GM21723 (cell line): ENCODE results near the gene BMPR1B.

Experiments used
- ATAC-seq: cut with Tn5 transposase; IDR thresholded peaks from one replicate; pipeline ENCODE4 v1.9.1; 2021; ENCODE audit warnings: mild to moderate bottlenecking, moderate library complexity; ENCODE audit not compliant: unreplicated experiment

Gene BMPR1B

DNA sequence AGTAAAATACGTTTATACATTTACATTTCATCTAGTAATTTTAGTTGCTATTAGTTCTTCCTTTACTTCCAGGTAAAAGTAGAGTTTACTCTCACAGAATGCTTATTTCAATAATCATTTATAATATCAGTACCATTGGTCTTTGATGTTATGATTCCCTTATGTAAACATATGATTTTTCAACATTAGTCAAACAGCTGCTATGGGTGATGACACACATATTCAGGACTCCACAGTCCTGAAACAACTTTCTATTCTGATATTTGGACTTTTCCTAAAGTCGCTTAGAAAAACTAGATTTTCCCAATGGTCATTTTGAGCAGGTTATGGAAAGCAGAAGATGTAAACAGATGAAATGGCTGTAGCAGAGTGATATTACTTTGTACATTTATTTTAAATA, 421.2 kb downstream of the BMPR1B start:
- ATAC-seq, result no peak

GRCh38 chr4:95180531-95181242, 422.9 kb downstream of the BMPR1B start:
- no peak for ATAC-seq

- no peak for ATAC-seq
Measured at GRCh38 chr4:95181243-95181995, 423.7 kb downstream of the BMPR1B start.

DNA sequence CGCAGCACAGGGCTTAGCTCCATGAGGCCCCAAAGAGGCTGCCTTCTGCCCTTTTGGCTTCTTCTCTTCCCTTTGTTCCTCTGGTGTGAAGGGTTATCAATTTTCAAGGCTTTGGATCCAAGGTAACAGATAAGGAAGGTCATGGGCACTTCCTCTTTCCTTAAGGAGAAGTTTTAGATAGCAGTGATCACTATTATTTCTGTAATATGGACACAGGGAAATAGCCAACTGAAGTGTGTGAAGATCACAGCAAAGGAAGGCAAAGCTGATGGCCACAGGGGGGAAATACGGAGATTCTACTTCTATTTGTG, 424.2 kb downstream of the BMPR1B start:
- no peak for ATAC-seq

GRCh38 chr4:95183656-95184408, 426.1 kb downstream of the BMPR1B start:
- no peak for ATAC-seq

DNA sequence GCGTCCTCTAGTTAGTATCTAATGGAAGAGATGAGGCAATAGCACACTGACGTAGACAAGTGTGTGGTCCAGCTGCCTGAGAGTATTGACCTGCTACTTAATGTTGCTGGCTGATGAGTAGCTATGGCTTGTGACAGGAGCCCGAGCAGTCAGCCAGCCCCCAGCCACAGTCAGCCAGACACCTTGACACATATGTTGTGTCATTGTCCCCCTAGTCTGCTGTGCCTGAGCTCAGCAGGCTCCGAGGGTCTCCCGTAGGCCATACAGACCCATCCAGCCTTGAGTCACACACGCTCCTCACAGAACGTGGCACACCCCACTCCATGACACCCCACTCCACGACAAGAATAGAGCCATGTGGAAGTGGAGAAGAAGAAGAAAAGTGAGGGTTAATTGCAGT, 428.9 kb downstream of the BMPR1B start:
- no peak for ATAC-seq

GRCh38 chr4:95188701-95189370, 431.1 kb downstream of the BMPR1B start:
- ATAC-seq, result no peak

GRCh38 chr4:95190751-95191436, 433.1 kb downstream of the BMPR1B start:
- ATAC-seq, result no peak

- ATAC-seq, result no peak
Measured at GRCh38 chr4:95191537-95191936, 433.8 kb downstream of the BMPR1B start.

DNA sequence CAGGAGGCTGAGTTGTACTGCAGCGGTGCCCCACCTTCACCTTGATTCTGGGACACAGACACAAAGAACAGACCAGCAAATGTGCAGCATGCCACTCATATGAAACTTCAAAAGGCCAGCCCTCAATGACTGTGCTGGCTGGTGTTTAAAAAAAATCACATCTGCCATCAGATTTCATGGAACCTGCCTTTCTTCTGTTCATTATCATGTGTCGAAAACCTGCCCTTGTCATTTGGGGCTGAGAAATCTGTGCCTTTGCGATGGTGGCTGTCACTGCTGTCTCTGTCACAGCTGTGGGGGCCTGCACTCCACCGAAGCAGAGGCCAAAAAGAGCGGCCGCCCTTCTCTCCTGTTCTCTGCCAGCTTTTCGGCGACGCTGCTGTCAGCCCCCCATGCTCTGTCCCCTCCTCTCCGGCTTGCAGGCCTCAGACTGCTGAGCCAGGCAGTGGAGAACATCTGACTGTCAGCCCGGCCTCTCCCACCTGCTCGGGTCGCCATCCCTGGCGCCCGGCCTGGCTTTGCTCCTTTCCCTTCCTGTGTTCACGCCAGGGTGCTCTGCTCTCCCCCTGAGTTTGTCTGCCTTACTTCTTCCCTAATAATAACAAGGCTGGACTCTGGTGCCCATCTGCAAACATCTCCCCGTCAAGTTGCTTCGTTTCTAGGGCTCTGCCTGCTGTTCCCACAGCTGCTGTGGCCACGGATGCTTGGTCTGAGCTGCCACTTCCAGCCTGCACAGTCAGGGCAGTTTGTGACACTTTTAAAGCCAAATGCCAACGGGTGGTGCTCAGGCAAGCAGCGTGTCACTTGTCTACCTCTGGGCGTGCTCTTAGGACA, 435.9 kb downstream of the BMPR1B start:
- ATAC-seq, result no peak

DNA sequence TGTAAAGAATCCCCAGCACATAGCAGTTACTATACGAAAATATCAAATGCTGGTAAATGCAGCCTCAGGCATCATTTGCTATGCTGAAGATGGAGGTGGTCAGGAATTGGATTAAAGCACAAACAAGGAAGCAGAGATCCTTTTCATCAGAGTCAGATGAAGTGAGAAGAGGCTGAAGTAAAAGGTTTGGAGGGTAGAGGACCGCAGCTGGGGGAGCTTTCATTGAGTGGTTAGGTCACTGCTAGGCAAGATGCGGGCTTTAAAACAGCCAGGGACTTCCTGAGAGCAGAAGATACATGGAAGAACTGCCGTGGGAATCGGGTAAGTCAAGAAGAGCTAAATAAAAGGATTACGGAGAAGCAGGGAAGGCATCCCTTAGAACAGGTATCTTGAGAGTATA, 439.6 kb downstream of the BMPR1B start:
- ATAC-seq, result no peak

- no peak for ATAC-seq
Measured at GRCh38 chr4:95198961-95199360, 441.2 kb downstream of the BMPR1B start.

- ATAC-seq, result no peak
Measured at GRCh38 chr4:95204267-95204844, 446.6 kb downstream of the BMPR1B start.

GRCh38 chr4:95204873-95205272, 447.1 kb downstream of the BMPR1B start:
- ATAC-seq, result no peak
